ENCODE results near the gene NPIPA5.
"Not testable (repeated sequence)": the region's sequence is repeated elsewhere in the genome, so short reads cannot be mapped to it uniquely, and the experiment has no call there.

The NPIPA5 gene

GRCh38 chr16:15395631-15396508 lies 17.8 kb upstream of the NPIPA5 start, which contains the start of gene MPV17L:
Gene MPV17L (plus strand): TSS chr16:15395754. CDS start chr16:15395898, 144 bp downstream.
- H3K4me3 ChIP-seq (ENCODE audit: low read length); DNase-seq (ENCODE audit: low read depth, low spot score): not testable (repeated sequence)

GRCh38 chr16:15393025-15393424 lies 14.9 kb upstream of the NPIPA5 start:
- DNase-seq (ENCODE audit: low read depth, low spot score); H3K4me3 ChIP-seq (ENCODE audit: low read length): not testable (repeated sequence)

DNA sequence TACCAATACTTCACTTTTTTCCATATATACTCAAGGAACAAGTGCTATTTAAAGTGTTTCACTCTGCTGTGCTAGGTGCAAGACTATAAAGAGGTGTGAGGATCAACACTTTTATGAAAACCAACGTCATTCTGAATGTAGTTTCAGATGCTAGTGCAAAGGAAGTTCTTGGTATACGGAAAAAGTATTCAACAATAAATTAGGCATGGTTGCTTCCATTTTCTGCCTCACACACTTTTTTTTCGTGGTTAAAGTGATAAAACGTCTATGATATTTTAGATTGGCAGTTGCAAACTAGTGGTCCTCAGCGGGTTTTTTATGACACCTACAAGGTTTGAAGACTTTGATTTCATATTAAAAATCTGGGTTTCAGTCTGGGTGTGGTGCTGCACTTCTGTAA lies 11.8 kb upstream of the NPIPA5 start:
- not testable (repeated sequence) for DNase-seq (ENCODE audit: low read depth, low spot score); H3K4me3 ChIP-seq (ENCODE audit: low read length)

GRCh38 chr16:15388060-15388459 lies 10.0 kb upstream of the NPIPA5 start:
- DNase-seq (ENCODE audit: low read depth, low spot score); H3K4me3 ChIP-seq (ENCODE audit: low read length): not testable (repeated sequence)

DNA sequence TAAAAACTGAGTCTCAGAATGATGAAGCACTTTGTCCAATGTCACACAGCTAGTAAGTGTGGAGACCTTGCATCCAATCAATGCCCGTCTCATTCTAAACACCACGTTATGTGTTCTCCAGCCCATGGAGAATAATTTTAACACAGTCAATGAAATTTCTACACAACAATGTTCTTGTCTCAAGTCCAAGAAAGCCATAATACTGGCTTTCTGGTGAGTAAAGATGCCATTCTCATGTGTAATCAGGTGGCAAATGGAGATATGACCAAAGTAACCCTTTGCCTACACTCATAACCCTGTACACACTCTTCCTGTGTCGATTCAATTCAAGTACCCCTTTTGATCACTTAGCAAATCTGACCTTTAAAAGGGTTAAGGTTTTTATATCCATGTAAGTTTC lies 4.7 kb upstream of the NPIPA5 start:
- not testable (repeated sequence) for DNase-seq (ENCODE audit: low read depth, low spot score); H3K4me3 ChIP-seq (ENCODE audit: low read length)

DNA sequence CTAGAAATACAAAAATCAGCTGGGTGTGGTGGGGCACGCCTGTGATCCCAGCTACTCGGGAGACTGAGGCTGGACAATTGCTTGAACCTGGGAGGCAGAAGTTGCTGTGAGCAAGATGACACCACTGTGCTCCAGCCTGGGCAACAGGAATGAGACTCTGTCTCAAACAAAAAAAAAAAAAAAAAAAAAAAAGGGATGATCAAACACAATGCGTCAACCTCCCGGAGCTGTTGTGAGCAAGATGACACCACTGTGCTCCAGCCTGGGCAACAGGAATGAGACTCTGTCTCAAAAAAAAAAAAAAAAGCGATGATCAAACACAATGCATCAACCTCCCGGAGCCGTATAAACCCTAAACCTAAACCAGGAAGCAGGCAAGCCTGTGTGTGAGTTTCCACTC lies 20.6 kb downstream of the NPIPA5 start:
- H3K4me3 ChIP-seq (ENCODE audit: low read length), result not testable (repeated sequence)

GRCh38 chr16:15354846-15355245 lies 23.2 kb downstream of the NPIPA5 start:
- H3K4me3 ChIP-seq (ENCODE audit: low read length); DNase-seq (ENCODE audit: low read depth, low spot score): not testable (repeated sequence)

More for the DNA sequence above, 20.6 kb downstream of the NPIPA5 start:
- DNase-seq (ENCODE audit: low read depth, low spot score), result not testable (repeated sequence)

DNA sequence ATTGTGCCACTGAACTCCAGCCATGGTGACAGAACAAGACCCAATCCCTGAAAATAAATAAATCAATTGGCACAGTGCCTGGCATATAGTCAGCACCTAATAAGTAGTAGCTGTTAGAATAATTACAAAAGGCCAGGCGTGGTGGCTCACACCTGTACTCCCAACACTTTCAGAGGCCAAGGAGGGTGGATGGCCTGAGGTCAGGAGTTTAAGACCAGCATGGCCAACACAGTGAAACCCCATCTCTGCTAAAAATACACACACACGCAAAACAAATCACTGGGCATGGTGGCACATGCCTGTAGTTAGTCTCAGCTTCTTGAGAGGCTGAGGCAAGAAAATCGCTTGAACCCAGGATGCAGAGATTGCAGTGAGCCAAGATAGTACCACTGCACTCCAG lies 25.2 kb downstream of the NPIPA5 start:
- H3K4me3 ChIP-seq (ENCODE audit: low read length); DNase-seq (ENCODE audit: low read depth, low spot score): not testable (repeated sequence)

GRCh38 chr16:15351745-15352144 lies 26.3 kb downstream of the NPIPA5 start:
- not testable (repeated sequence) for DNase-seq (ENCODE audit: low read depth, low spot score); H3K4me3 ChIP-seq (ENCODE audit: low read length)

- H3K4me3 ChIP-seq (ENCODE audit: low read length); DNase-seq (ENCODE audit: low read depth, low spot score): not testable (repeated sequence)
Measured at GRCh38 chr16:15351251-15351650, 26.8 kb downstream of the NPIPA5 start.

GRCh38 chr16:15348721-15349120 lies 29.4 kb downstream of the NPIPA5 start:
- not testable (repeated sequence) for H3K4me3 ChIP-seq (ENCODE audit: low read length); DNase-seq (ENCODE audit: low read depth, low spot score)

DNA sequence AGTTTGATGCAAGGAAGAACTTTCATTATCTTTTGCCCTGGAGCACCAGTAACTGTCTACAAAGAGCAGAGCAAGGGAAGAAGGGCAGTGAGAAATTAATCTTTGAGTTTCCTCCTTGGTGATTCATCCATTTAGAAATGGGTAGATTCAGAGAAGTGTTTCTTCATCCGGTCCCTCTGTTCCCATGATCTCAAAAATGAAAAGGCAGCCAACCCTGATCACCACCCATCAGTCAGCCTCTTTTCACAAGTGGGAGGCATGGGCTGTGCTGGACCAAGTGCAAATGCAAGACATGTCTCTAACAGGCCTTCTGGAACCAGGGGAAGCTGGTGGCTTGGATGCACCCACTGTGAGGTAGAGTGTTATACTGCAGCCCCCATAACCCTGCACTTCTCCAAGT lies 35.8 kb downstream of the NPIPA5 start:
- DNase-seq (ENCODE audit: low read depth, low spot score); H3K4me3 ChIP-seq (ENCODE audit: low read length): not testable (repeated sequence)

DNA sequence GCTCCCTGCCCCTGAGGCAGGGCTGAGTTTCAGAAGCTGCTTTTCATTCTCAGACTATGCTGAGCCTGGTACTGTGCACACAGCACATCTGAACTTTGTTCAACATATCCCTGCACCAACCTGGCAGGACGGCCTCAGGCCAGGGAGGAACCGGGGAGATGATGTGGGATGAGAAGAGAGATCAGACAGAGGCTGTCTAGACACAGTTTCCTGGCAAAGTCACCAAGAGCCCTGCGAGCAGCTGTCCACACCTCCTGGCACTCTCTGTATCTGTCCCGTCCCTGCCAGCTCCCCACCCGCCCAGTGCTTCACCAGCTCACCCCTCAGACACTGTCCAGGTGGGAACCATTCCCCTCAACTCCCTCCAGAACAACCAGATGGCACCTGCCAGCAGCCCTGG lies 39.1 kb downstream of the NPIPA5 start:
- not testable (repeated sequence) for H3K4me3 ChIP-seq (ENCODE audit: low read length); DNase-seq (ENCODE audit: low read depth, low spot score)

GRCh38 chr16:15337974-15338605 lies 40.0 kb downstream of the NPIPA5 start:
- DNase-seq (ENCODE audit: low read depth, low spot score); H3K4me3 ChIP-seq (ENCODE audit: low read length): not testable (repeated sequence)

DNA sequence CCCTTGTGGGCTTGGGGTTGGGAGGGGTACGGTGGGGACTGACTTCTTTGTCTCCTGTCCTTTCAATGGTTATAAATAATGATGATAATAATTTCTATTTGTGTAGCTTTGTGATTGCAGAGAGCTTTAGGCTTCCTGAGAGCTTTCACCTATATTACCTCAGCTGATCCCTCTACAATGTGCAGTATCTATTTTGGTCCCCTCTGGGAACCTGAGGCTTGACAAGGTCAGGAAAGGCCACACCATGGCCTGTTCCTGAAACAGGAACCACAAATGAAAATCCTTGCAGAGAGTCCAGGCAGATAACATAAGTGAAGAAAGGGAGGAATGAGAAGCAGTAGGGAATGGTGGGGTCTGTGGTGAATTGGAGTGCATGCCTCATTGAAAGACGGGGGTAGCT lies 42.5 kb downstream of the NPIPA5 start:
- DNase-seq (ENCODE audit: low read depth, low spot score); H3K4me3 ChIP-seq (ENCODE audit: low read length): not testable (repeated sequence)

GRCh38 chr16:15333969-15334368 lies 44.1 kb downstream of the NPIPA5 start:
- DNase-seq (ENCODE audit: low read depth, low spot score); H3K4me3 ChIP-seq (ENCODE audit: low read length): not testable (repeated sequence)

DNA sequence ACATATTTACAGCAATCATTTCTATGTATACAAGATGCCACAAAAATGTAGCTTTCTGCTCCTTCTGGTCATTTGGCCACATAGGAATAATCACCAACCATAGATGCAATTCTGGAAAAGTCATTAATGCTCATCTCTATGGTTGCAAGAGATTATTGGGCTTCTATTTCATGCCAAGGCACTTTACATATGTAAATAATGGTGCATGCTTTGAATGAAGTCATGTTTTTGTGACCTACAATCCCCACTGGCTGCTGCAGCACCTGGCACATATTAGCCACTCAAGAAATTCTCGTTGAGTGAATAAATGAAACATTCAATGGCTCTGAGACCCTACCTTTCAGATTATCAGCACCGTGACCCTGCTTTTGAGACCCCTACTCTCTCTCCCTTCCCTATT lies 47.1 kb downstream of the NPIPA5 start:
- H3K4me3 ChIP-seq (ENCODE audit: low read length); DNase-seq (ENCODE audit: low read depth, low spot score): not testable (repeated sequence)

GRCh38 chr16:15324954-15325353 lies 53.1 kb downstream of the NPIPA5 start:
- DNase-seq (ENCODE audit: low read depth, low spot score); H3K4me3 ChIP-seq (ENCODE audit: low read length): not testable (repeated sequence)

- not testable (repeated sequence) for DNase-seq (ENCODE audit: low read depth, low spot score)
Measured at GRCh38 chr16:15323373-15323772, 54.7 kb downstream of the NPIPA5 start.

GRCh38 chr16:15321221-15321620 lies 56.9 kb downstream of the NPIPA5 start:
- not testable (repeated sequence) for H3K4me3 ChIP-seq (ENCODE audit: low read length); DNase-seq (ENCODE audit: low read depth, low spot score)

More at GRCh38 chr16:15323373-15323772, 54.7 kb downstream of the NPIPA5 start:
- H3K4me3 ChIP-seq (ENCODE audit: low read length), result not testable (repeated sequence)

Data from Jurkat, Clone E6-1 (cell line).